ENCODE results near the gene FAAH. TPM values are rescaled to one million over a fixed set of nuclear protein-coding genes. Genes with fewer than 3 reads are reported as not detected.

The FAAH gene
- total RNA-seq, 1 experiment from 2014 or later: 38.6 TPM

GRCh38 chr1:46436844-46437243 lies 42.7 kb downstream of the FAAH start:
- POLR2A ChIA-PET: no interaction called here

GRCh38 chr1:46437723-46438122 lies 43.6 kb downstream of the FAAH start:
- DNase-seq (ENCODE audit: low spot score) (no peak), ATAC-seq (no peak)
- no peak overlapping the region for H3K27ac Mint-ChIP-seq
- ChIA-PET POLR2A (no interaction called here), CTCF (interaction anchor here (0.6 to 4.4 kb wide), 5 partner anchors 9 to 287 kb away, joined by 3 to 21 read pairs (median 3); no protein-coding TSS in a partner anchor)
- H3K4me3 Mint-ChIP-seq: no peak overlapping the region
- TF ChIP-seq ERG (CRISPR knock-in tag; IDR thresholded peaks at IDR 0.05): no peak
- TF ChIP-seq ZNF423 (CRISPR knock-in tag; IDR thresholded peaks at IDR 0.05): no peak
- no peak for TF ChIP-seq TEAD1 (CRISPR knock-in tag; IDR thresholded peaks at IDR 0.05)
- no peak for TF ChIP-seq ZNF121 (CRISPR knock-in tag; IDR thresholded peaks at IDR 0.05)
- no peaks in the 10 kb centered on the region for H3K4me1 Mint-ChIP-seq
- H3K36me3 Mint-ChIP-seq: no peaks in the 10 kb centered on the region
- H3K27me3 Mint-ChIP-seq (ENCODE audit: low read depth): peaks cover 26% of the 10 kb centered on the region
- H3K9me3 Mint-ChIP-seq: no peaks in the 10 kb centered on the region

More at GRCh38 chr1:46436844-46437243, 42.7 kb downstream of the FAAH start:
- no peaks in the 10 kb centered on the region for H3K4me1 Mint-ChIP-seq
- no peak overlapping the region for H3K27ac Mint-ChIP-seq
- CTCF ChIA-PET: interaction anchor here (1.0 to 4.4 kb wide), 3 partner anchors 10 to 111 kb away, joined by 3 to 21 read pairs (median 4); no protein-coding TSS in a partner anchor
- no peak overlapping the region for H3K4me3 Mint-ChIP-seq
- H3K9me3 Mint-ChIP-seq: no peaks in the 10 kb centered on the region
- ATAC-seq (no peak), DNase-seq (ENCODE audit: low spot score) (no peak)
- peaks cover 22% of the 10 kb centered on the region for H3K27me3 Mint-ChIP-seq (ENCODE audit: low read depth)
- no peaks in the 10 kb centered on the region for H3K36me3 Mint-ChIP-seq
- TF ChIP-seq ZBTB43 (CRISPR knock-in tag; IDR thresholded peaks at IDR 0.05): no peak
- no peak for TF ChIP-seq NR1H2 (CRISPR knock-in tag; IDR thresholded peaks at IDR 0.05)
- no peak for TF ChIP-seq ZNF121 (CRISPR knock-in tag; IDR thresholded peaks at IDR 0.05)
- no peak for TF ChIP-seq PRRX2 (CRISPR knock-in tag; IDR thresholded peaks at IDR 0.05)
- TF ChIP-seq NFATC4 (CRISPR knock-in tag; IDR thresholded peaks at IDR 0.05): no peak
- TF ChIP-seq NR2C2 (CRISPR knock-in tag; IDR thresholded peaks at IDR 0.05): no peak
- no peak for TF ChIP-seq MAX (CRISPR knock-in tag; IDR thresholded peaks at IDR 0.05)
- TF ChIP-seq ERG (CRISPR knock-in tag; IDR thresholded peaks at IDR 0.05): no peak
- TF ChIP-seq ZNF232 (CRISPR knock-in tag; IDR thresholded peaks at IDR 0.05): no peak
- TF ChIP-seq CREM (CRISPR knock-in tag; IDR thresholded peaks at IDR 0.05): no peak
- TF ChIP-seq AFF4 (CRISPR knock-in tag; IDR thresholded peaks at IDR 0.05; ENCODE audit: borderline replicate concordance): no peak
- no peak for TF ChIP-seq SMAD4 (CRISPR knock-in tag; IDR thresholded peaks at IDR 0.05)
- TF ChIP-seq SOX15 (CRISPR knock-in tag; IDR thresholded peaks at IDR 0.05): no peak
- TF ChIP-seq ZNF219 (CRISPR knock-in tag; IDR thresholded peaks at IDR 0.05; ENCODE audit: borderline replicate concordance): no peak
- no peak for TF ChIP-seq GRHL2 (CRISPR knock-in tag; IDR thresholded peaks at IDR 0.05; ENCODE audit: insufficient replicate concordance, severe bottlenecking)

Data from WTC11 (cell line).